Measurements from ENCODE around the gene TTC22.

DNA sequence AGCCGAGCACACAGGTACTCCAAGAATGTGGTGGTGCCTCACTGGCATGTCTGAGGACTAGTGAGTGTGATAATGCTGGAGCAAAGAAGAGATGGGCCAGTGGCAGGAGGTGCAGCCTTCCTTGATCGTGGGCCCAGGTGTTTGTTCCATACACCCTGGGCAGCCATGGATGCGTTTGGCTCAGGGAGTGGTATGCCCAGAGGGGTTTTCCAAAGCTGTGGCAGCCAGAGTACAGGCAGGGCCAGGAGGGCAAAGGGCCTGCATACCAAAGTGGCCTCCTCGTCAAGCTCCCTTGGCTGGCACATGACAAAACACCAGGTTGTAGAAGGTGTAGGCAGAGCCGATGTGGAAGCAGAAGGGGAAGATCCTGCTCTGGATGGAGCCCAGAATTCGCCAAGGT lies 55.8 kb downstream of the TTC22 start:
- TF ChIP-seq RAD21 (IDR thresholded peaks at IDR 0.05; ENCODE audit: low read depth) (no peak), CEBPB (IDR thresholded peaks at IDR 0.05) (no peak), NFIC (IDR thresholded peaks at IDR 0.05) (no peak), EP300 (IDR thresholded peaks at IDR 0.05; ENCODE audit: borderline replicate concordance) (no peak), TAF1 (IDR thresholded peaks at IDR 0.05; ENCODE audit: low read depth) (no peak), ZBTB7A (IDR thresholded peaks at IDR 0.05; ENCODE audit: low read depth) (no peak)
- TF ChIP-seq, protein P1, sequence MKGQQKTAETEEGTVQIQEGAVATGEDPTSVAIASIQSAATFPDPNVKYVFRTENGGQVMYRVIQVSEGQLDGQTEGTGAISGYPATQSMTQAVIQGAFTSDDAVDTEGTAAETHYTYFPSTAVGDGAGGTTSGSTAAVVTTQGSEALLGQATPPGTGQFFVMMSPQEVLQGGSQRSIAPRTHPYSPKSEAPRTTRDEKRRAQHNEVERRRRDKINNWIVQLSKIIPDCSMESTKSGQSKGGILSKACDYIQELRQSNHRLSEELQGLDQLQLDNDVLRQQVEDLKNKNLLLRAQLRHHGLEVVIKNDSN (IDR thresholded peaks at IDR 0.05) = no peak
- TF ChIP-seq, protein P2, sequence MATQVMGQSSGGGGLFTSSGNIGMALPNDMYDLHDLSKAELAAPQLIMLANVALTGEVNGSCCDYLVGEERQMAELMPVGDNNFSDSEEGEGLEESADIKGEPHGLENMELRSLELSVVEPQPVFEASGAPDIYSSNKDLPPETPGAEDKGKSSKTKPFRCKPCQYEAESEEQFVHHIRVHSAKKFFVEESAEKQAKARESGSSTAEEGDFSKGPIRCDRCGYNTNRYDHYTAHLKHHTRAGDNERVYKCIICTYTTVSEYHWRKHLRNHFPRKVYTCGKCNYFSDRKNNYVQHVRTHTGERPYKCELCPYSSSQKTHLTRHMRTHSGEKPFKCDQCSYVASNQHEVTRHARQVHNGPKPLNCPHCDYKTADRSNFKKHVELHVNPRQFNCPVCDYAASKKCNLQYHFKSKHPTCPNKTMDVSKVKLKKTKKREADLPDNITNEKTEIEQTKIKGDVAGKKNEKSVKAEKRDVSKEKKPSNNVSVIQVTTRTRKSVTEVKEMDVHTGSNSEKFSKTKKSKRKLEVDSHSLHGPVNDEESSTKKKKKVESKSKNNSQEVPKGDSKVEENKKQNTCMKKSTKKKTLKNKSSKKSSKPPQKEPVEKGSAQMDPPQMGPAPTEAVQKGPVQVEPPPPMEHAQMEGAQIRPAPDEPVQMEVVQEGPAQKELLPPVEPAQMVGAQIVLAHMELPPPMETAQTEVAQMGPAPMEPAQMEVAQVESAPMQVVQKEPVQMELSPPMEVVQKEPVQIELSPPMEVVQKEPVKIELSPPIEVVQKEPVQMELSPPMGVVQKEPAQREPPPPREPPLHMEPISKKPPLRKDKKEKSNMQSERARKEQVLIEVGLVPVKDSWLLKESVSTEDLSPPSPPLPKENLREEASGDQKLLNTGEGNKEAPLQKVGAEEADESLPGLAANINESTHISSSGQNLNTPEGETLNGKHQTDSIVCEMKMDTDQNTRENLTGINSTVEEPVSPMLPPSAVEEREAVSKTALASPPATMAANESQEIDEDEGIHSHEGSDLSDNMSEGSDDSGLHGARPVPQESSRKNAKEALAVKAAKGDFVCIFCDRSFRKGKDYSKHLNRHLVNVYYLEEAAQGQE (IDR thresholded peaks at IDR 0.05; ENCODE audit: low read depth) = no peak

Data from Ishikawa (cell line).